22Rv1 (cell line): Measurements from ENCODE around the gene SORT1.
"Not testable (repeated sequence)": the region's sequence is repeated elsewhere in the genome, so short reads cannot be mapped to it uniquely, and the experiment has no call there.

Experiments
- H3K27ac ChIP-seq: fragments of 450-650 bp; 2 replicates; pipeline ENCODE4 v1.5.1; 2017
- CTCF ChIP-seq: fragments of 450-650 bp; IDR thresholded peaks from 2 replicates; pipeline ENCODE4 v1.5.1; 2017; ENCODE audit warnings: mild to moderate bottlenecking
- ZFX ChIP-seq: fragments of 450-650 bp; IDR thresholded peaks from 2 replicates; pipeline ENCODE4 v1.6.1; 2017; ENCODE audit warnings: antibody characterized with exemption, borderline replicate concordance

The SORT1 gene

GRCh38 chr1:109314795-109315194 is 82.9 kb downstream of the SORT1 start:
- H3K27ac ChIP-seq = no peak overlapping the region
- TF ChIP-seq CTCF = no peak
- no peak for TF ChIP-seq ZFX

GRCh38 chr1:109312978-109313775 is 84.5 kb downstream of the SORT1 start:
- H3K27ac ChIP-seq = no peak overlapping the region
- no peak for TF ChIP-seq ZFX
- no peak for TF ChIP-seq CTCF

GRCh38 chr1:109312246-109312645 is 85.5 kb downstream of the SORT1 start:
- TF ChIP-seq CTCF (no peak), ZFX (no peak)
- no peak overlapping the region for H3K27ac ChIP-seq

GRCh38 chr1:109309347-109309746 is 88.4 kb downstream of the SORT1 start:
- H3K27ac ChIP-seq = no peak overlapping the region
- TF ChIP-seq ZFX (no peak), CTCF (no peak)

GRCh38 chr1:109307274-109308021 is 90.3 kb downstream of the SORT1 start:
- no peak overlapping the region for H3K27ac ChIP-seq
- TF ChIP-seq CTCF (no peak), ZFX (no peak)

- H3K27ac ChIP-seq = no peak within 1 kb of the TSS
- TF ChIP-seq ZFX = no peak
- no peak for TF ChIP-seq CTCF
Observed at GRCh38 chr1:109306832-109307273, 90.9 kb downstream of the SORT1 start, which contains the start of gene MYBPHL. TSS of gene MYBPHL (minus strand) at chr1:109307011. CDS start at chr1:109306991, 20 bp downstream.

- not testable (repeated sequence) for H3K27ac ChIP-seq
Observed at GRCh38 chr1:109305991-109306390, 91.7 kb downstream of the SORT1 start.
